Breast epithelium (tissue), 4 donors: ENCODE data around the gene FBXL22. TPM values are rescaled to one million over a fixed set of nuclear protein-coding genes. Genes with fewer than 3 reads are reported as not detected.
"Not testable (repeated sequence)": the region's sequence is repeated elsewhere in the genome, so short reads cannot be mapped to it uniquely, and the experiment has no call there.

ENCODE experiments used
- DNase-seq, 2 donors: peaks; one replicate each; pipeline ENCODE4 v3.0.0-alpha.2; 2019; ENCODE audit warnings: low spot score in 2 of 2
- H3K27ac ChIP-seq, 2 donors: fragments of 200-600 bp; sonication (generic) in 1 of 2; one replicate each; pipeline ENCODE4 v1.5.1; 2016 to 2019; ENCODE audit warnings: mild to moderate bottlenecking in 1 of 2
- H3K27me3 ChIP-seq, 2 donors: fragments of 200-600 bp; sonication (generic) in 1 of 2; one replicate each; pipeline versions ENCODE4 v1.5.1 to v1.6.0; 2017 to 2019; ENCODE audit warnings: control low read depth in 1 of 2, mild to moderate bottlenecking in 1 of 2
- H3K36me3 ChIP-seq: fragments of 200-600 bp; one replicate; pipeline ENCODE4 v1.5.1; 2019
- H3K4me1 ChIP-seq, 2 donors: fragments of 200-600 bp; sonication (generic); one replicate each; pipeline ENCODE4 v1.5.1; 2016 to 2019; ENCODE audit warnings: control low read depth in 1 of 2
- H3K4me3 ChIP-seq, 3 donors: fragments of 200-600 bp; sonication (generic); 1 replicate in 2 of 3; 2 replicates in 1 of 3; pipeline ENCODE4 v1.5.1; 2016 to 2019; ENCODE audit warnings: mild to moderate bottlenecking in 3 of 3, moderate library complexity in 2 of 3
- H3K9me3 ChIP-seq, 2 donors: fragments of 200-600 bp; sonication (generic) in 1 of 2; one replicate each; pipeline ENCODE4 v1.5.1; 2016 to 2019; ENCODE audit warnings: control low read depth in 1 of 2
- POLR2A ChIP-seq: fragments of 450-650 bp; IDR thresholded peaks from one replicate; pipeline ENCODE4 v1.6.1; 2016; ENCODE audit warnings: antibody characterized with exemption, mild to moderate bottlenecking, moderate library complexity
- POLR2AphosphoS5 ChIP-seq, 3 donors: sonication (generic); formaldehyde crosslinking; IDR thresholded peaks; one replicate each; pipeline ENCODE4 v1.6.1; 2017; ENCODE audit warnings: antibody characterized with exemption in 3 of 3
- intact Hi-C: fragments of 100-400 bp; cut with DNase I; formaldehyde crosslinking; loops from one replicate; pipeline ENCODE4 v1.15.1; 2023; ENCODE audit warnings: low total_unique reads
- total RNA-seq, 3 donors: library from RNA; depleted of rRNA; stranded (reverse); fragments of >200 nt; gene quantifications; one replicate each; pipeline ENCODE4 v1.1.0, GENCODE V29; 2016
- TF ChIP-seq, protein P1 (sequence below), 3 donors: fragments of 450-650 bp; IDR thresholded peaks; one replicate each; pipeline ENCODE4 v1.5.1; 2016 to 2017; ENCODE audit warnings: antibody characterized with exemption in 3 of 3, mild to moderate bottlenecking in 3 of 3, moderate library complexity in 3 of 3

Gene FBXL22
- total RNA-seq, 3 donors from 2014 or later, result 0.64 to 3.5 (median 2.0) TPM

DNA sequence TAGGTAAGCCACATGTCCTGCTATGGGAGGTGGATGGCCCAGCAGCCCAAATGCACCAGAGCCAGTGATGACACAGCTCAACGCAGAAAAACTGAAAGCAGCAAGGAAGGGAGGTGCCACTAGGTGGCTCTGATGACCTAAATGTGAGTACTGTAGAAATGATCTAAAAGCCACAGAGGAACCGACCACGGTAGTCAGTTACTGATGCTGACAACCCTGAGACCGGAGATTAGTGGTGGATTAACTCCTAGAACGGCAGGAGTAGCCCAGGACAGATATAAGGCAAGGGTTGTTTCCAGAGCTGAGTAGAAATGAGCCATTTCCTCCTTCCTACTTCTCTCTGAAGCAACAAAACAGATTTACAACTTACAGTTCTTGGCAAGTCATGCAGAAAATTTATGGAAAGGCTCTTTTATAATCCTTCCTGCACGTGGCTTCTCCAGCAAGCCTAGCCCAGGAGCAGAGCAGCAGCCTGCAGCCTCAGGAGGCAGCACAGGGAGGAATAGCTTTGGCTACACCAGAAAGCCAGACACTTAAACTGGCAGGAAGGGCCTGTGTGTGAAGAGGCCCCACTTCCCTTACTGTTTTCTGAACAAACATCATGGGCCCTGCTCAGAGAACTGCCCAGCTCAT lies 13.1 kb downstream of the FBXL22 start:
- TF ChIP-seq, protein P1, sequence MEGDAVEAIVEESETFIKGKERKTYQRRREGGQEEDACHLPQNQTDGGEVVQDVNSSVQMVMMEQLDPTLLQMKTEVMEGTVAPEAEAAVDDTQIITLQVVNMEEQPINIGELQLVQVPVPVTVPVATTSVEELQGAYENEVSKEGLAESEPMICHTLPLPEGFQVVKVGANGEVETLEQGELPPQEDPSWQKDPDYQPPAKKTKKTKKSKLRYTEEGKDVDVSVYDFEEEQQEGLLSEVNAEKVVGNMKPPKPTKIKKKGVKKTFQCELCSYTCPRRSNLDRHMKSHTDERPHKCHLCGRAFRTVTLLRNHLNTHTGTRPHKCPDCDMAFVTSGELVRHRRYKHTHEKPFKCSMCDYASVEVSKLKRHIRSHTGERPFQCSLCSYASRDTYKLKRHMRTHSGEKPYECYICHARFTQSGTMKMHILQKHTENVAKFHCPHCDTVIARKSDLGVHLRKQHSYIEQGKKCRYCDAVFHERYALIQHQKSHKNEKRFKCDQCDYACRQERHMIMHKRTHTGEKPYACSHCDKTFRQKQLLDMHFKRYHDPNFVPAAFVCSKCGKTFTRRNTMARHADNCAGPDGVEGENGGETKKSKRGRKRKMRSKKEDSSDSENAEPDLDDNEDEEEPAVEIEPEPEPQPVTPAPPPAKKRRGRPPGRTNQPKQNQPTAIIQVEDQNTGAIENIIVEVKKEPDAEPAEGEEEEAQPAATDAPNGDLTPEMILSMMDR (IDR thresholded peaks at IDR 0.05), result peak; percentile 65 to 72 (median 69)
- TF ChIP-seq POLR2A, result no peak
- Histone ChIP-seq H3K27me3 (no peaks in the 10 kb centered on the region), H3K4me1 (peaks cover 0 to 5% of the 10 kb centered on the region in 2 donors), H3K9me3 (no peaks in the 10 kb centered on the region), H3K36me3 (peaks cover 12% of the 10 kb centered on the region), H3K4me3 (no peak overlapping the region), H3K27ac (peak overlapping the region; percentile 69 to 76)
- DNase-seq, result peak in 1 of 2 donors; percentile 60
- intact Hi-C loops, result no loop called here

GRCh38 chr15:63611177-63611576 lies 14.0 kb downstream of the FBXL22 start:
- intact Hi-C loops, result no loop called here
- Histone ChIP-seq H3K36me3 (peaks cover 12% of the 10 kb centered on the region), H3K4me1 (peaks cover 0 to 5% of the 10 kb centered on the region in 2 donors), H3K9me3 (no peaks in the 10 kb centered on the region), H3K27ac (peak overlapping the region; percentile 69 to 76), H3K4me3 (no peak overlapping the region), H3K27me3 (no peaks in the 10 kb centered on the region)
- no peak for DNase-seq
- TF ChIP-seq POLR2AphosphoS5 (IDR thresholded peaks at IDR 0.05), result no peak
- TF ChIP-seq, protein P1 (IDR thresholded peaks at IDR 0.05), result no peak
- no peak for TF ChIP-seq POLR2A

DNA sequence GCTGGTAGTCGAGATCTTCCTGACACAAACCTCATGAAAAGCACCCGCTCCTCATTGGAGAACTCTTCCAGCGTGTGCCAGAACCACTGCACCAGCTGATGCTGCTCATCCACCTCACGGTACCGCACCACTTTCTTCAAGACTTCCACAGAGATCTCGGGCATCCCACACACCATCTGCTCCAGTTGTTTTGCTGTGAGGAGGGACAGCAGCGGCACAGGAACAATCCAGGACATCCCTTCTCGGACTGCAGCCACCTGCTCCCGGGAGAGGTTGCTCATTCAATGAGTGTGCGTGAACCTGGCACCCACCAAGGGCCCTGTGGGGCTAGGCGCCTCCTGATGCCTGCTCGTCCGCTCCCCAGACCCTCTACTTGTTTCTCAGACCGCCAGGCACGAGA lies 15.1 kb downstream of the FBXL22 start:
- Histone ChIP-seq H3K4me1 (peaks cover 0 to 5% of the 10 kb centered on the region in 2 donors), H3K9me3 (no peaks in the 10 kb centered on the region), H3K27me3 (no peaks in the 10 kb centered on the region), H3K27ac (no peak overlapping the region), H3K4me3 (no peak overlapping the region), H3K36me3 (peaks cover 12% of the 10 kb centered on the region)
- intact Hi-C loops, result no loop called here
- no peak for DNase-seq
- TF ChIP-seq, protein P1 (IDR thresholded peaks at IDR 0.05), result no peak
- TF ChIP-seq POLR2A, result no peak
- TF ChIP-seq POLR2AphosphoS5 (IDR thresholded peaks at IDR 0.05), result no peak

GRCh38 chr15:63615935-63616334 lies 18.7 kb downstream of the FBXL22 start:
- H3K27me3 ChIP-seq, result no peaks in the 10 kb centered on the region
- H3K9me3 ChIP-seq, result no peaks in the 10 kb centered on the region
- intact Hi-C loops, result no loop called here
- TF ChIP-seq POLR2A (no peak), POLR2AphosphoS5 (IDR thresholded peaks at IDR 0.05) (no peak)
- TF ChIP-seq, protein P1 (IDR thresholded peaks at IDR 0.05), result no peak
- no peak overlapping the region for H3K4me3 ChIP-seq
- H3K4me1 ChIP-seq, result no peaks in the 10 kb centered on the region
- DNase-seq, result no peak
- H3K36me3 ChIP-seq, result peaks cover 8% of the 10 kb centered on the region
- no peak overlapping the region for H3K27ac ChIP-seq

DNA sequence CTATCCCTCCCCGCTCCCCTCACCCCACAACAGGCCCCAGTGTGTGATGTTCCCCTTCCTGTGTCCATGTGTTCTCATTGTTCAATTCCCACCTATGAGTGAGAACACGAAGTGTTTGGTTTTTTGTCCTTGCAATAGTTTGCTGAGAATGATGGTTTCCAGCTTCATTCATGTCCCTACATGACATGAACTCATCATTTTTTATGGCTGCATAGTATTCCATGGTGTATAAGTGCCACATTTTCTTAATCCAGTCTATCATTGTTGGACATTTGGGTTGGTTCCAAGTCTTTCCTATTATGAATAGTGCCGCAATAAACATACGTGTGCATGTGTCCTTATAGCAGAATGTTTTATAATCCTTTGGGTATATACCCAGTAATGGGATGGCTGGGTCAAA lies 20.0 kb downstream of the FBXL22 start:
- intact Hi-C loops, H3K27ac ChIP-seq, H3K4me3 ChIP-seq, H3K36me3 ChIP-seq, H3K4me1 ChIP-seq, H3K9me3 ChIP-seq, DNase-seq, H3K27me3 ChIP-seq: not testable (repeated sequence)

GRCh38 chr15:63617627-63618026 lies 20.4 kb downstream of the FBXL22 start:
- H3K4me3 ChIP-seq, H3K4me1 ChIP-seq, H3K36me3 ChIP-seq, DNase-seq, intact Hi-C loops, H3K27ac ChIP-seq, H3K27me3 ChIP-seq, H3K9me3 ChIP-seq: not testable (repeated sequence)

DNA sequence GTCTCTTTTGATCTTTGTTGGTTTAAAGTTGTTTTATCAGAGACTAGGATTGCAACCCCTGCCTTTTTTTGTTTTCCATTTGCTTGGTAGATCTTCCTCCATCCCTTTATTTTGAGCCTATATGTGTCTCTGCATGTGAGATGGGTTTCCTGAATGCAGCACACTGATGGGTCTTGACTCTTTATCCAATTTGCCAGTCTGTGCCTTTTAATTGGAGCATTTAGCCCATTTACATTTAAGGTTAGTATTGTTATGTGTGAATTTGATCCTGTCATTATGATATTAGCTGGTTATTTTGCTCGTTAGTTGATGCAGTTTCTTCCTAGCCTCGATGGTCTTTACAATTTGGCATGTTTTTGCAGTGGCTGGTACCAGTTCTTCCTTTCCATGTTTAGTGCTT lies 23.6 kb downstream of the FBXL22 start:
- H3K27ac ChIP-seq, DNase-seq, H3K9me3 ChIP-seq, H3K4me3 ChIP-seq, H3K27me3 ChIP-seq, intact Hi-C loops, H3K4me1 ChIP-seq, H3K36me3 ChIP-seq: not testable (repeated sequence)
